NCI-H2081 treated with DMSO at 0.1 percent for 48 hours (cell line): ENCODE measurements around the gene SEBOX.
"Not testable (repeated sequence)": the region's sequence is repeated elsewhere in the genome, so short reads cannot be mapped to it uniquely, and the experiment has no call there.

ENCODE experiments used
- DNase-seq: peaks from one replicate; lab custom pipeline; 2025; lab: John Stamatoyannopoulos, UW

Gene SEBOX

GRCh38 chr17:28340374-28340773 is 24.6 kb downstream of the SEBOX start:
- no peak for DNase-seq

DNA sequence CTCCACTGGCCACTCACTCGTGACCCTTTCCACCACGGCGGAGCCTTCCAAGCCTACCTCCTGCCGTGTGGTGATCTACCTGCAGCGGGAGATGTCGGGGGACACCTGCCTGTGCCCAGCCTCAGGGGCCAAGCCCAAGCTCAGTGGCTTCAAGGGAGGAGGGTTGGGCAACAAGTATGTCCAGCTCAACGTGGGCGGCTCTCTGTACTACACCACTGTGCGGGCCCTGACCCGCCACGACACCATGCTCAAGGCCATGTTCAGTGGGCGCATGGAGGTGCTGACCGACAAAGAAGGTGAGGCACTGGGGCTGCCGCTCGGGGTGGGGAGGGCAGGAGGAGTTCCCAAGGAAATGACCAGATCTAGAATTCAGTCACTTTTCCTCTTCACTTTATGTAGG is 25.6 kb downstream of the SEBOX start:
- DNase-seq = no peak

- DNase-seq = not testable (repeated sequence)
Observed at GRCh38 chr17:28338769-28339212, 26.2 kb downstream of the SEBOX start.

DNA sequence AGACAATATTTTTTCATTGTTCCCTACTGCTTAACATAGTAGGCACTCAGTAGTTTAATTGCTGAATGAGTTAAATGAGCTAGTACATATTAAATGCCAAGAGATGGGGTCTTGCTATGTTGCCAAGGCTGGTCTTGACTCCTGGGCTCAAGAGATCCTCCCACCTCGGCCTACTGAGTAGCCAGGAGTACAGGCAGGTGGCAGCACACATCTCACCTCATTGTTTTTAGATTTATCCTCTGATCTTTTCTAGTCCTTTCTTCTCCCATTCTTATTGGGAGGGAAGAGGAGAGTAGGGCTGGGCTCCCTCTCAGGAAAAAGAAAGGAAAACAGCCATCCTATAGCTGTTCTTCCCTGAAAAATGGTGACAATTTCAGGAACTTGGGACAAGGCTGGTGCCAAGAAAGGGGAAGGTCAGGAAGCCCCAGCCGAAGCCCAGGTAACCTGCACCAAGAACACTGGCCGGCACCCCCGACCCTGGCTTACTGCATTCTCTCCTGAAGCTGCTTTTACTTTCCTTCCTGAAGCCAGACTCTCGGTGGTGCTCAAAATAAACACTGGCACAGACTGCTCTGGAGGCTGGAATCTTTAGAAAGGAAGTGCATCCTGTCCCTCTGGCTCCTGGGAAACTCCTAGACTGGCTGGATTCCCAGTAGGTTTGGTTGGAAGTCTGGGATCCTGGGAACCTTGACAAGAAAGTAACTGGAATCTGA is 26.8 kb downstream of the SEBOX start:
- DNase-seq = no peak

- peak; percentile 5 for DNase-seq
Observed at GRCh38 chr17:28335959-28336871, 28.8 kb downstream of the SEBOX start.

- peak; percentile 89 for DNase-seq
Observed at GRCh38 chr17:28335201-28335958, 29.6 kb downstream of the SEBOX start, which contains the start of the genes IFT20 and TNFAIP1. Gene IFT20, minus strand, starts transcription at chr17:28335472. Its CDS starts 3,487 bp downstream, at chr17:28331985. Gene TNFAIP1, plus strand, starts transcription at chr17:28335761. Its CDS starts 3,761 bp downstream, at chr17:28339522.

GRCh38 chr17:28334666-28335200 is 30.3 kb downstream of the SEBOX start:
- no peak for DNase-seq

- DNase-seq = no peak
Observed at GRCh38 chr17:28334171-28334570, 30.8 kb downstream of the SEBOX start.

- DNase-seq = no peak
Observed at GRCh38 chr17:28333083-28333746, 31.8 kb downstream of the SEBOX start.

DNA sequence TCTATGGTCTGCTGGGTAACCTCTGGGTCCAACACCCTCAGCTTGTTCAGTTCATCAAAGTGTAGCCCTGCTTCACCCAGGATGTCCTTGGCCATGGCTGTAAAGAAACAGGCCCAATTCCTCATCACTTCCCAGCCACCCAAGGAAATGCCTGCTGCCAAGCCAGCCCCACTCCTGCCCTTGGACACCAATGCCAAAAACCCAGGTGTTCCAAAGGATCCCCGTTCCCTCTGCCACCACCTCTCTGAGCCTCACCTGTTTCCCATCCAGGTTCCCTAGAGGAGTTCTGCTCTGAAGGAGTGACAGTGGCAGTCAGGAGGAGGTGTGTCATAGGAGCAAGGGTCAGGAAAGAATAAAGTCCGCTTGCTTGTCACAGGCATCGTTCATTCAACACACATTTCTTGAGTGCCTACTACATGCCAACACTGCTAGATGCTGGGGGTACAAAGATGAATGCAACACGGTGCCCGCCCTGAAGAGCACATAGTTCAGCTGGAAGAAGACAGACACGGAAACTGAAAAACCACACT is 33.0 kb downstream of the SEBOX start:
- DNase-seq = no peak

- no peak for DNase-seq
Observed at GRCh38 chr17:28330671-28331070, 34.3 kb downstream of the SEBOX start.

GRCh38 chr17:28328325-28328724 is 36.7 kb downstream of the SEBOX start:
- no peak for DNase-seq

DNA sequence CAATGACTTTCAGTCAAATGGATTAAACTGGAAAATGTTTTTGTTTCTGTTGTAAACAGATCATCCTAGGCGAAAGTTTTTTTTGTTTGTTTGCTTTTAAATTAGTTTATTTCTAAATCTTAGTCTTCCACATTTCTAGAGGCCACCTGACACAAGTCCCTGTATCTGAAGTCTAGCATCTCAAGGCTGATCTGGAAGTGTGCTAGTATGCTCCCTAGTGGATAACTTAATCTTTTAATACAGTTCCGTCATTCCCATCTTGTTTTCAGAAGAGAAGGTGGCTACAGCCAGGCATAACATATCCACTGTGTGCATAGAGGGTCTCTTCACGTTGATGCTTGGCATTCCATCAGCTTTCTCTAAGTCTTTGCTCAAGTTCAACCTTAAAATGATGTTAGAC is 37.3 kb downstream of the SEBOX start:
- no peak for DNase-seq

DNA sequence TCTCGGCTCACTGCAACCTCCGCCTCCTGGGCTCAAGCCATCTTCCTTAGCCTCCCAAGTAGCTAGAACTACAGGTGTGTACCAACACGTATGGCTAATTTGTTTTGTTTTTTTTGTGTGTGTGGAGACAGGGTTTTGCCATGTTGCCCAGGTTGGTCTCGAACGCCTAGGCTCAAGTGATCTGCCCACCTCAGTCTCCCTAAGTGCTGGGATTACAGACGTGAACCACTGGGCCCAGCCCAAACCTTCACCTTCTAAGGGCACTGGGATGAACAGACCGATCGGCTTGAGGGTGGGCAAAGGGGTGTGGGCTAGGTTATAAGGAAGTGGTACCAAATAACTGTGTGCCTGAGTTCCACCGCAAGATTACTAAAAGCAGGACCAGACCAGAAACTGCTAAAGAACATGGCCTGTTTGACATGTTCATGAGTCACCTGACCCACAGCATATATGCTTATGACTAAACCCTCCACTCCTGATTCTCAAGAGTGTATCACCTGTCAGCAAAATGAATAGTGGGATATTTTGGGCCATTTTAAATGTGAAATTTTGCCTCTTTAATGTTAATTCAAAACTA is 37.9 kb downstream of the SEBOX start:
- DNase-seq = no peak

DNA sequence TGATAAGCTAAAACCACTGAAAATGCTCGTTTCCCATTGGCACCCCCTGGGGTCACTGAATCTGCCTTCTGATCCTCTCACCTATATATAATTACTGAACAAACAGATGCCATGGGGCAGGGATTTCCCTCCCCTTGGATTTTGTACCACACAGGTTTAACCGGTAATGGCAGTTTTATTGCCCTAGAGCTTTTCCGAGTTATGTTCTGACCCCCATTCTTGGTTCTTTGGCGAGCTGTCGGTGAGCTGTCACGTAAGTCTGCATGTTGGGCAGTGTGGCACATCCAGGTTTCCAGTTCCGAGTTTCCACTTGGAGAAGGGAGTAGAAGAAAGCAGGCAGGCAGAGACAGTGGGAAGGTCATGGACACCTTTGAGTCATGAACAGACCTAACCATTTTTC is 38.9 kb downstream of the SEBOX start:
- DNase-seq = no peak

DNA sequence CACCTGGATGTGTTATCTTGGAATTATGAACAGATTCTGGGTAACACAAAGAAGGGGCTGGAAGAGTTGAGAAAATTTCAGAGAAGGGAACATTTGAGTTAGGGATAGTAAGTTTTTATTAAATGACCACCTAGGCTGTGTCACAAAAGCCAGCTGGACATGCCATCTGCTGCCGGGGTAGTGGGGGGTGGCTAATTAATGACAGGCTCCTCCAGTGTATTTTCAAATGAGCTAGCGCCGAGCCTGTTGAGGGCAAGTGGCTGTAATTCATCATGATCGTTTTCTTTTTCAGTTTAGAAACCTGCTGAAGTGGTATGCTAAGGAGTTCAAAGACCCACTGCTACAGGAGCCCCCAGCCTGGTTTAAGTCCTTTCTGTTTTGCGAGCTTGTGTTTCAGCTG is 39.8 kb downstream of the SEBOX start:
- DNase-seq = no peak

- no peak for DNase-seq
Observed at GRCh38 chr17:28324781-28325180, 40.2 kb downstream of the SEBOX start.

GRCh38 chr17:28324267-28324745 is 40.7 kb downstream of the SEBOX start:
- no peak for DNase-seq

DNA sequence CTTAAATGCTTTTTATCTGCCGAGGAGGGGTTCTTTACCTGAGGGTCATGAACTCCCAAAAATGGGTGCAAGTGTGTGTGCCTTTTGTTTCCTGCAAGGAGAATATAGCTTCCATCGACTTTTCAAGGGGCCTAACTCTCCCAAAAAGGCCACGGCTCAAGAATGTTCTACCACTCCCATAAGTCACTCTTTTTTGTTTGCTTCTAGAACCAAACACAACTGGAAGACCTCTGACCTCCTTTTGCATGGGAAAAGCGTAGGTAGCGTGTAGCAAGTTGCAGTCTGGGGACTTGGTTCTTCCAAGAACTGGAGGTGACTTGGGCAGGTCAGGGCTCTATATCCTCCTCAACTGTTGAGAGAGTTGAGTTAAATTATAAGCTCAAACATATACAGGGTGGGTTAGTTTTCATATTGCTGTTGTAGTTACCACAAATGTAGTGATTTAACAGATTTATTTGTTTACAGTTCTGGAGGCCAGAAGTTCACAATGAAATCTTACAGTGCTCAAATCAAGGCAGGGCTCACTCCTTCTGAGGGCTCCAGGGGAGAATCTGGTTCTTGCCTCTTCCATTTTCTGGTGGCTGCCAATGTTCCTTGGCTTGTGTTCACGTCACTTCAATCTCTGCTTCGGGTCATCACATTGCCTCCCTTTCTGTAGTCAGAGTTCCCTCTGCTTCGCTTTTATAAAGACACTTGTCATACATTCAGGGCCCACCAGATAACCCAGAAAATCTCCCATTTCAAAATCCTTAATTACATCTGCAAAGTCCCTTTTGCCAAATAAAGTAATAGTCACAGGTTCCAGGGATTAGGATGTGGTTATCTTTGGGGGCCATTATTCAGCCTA is 44.6 kb downstream of the SEBOX start:
- DNase-seq = no peak

DNA sequence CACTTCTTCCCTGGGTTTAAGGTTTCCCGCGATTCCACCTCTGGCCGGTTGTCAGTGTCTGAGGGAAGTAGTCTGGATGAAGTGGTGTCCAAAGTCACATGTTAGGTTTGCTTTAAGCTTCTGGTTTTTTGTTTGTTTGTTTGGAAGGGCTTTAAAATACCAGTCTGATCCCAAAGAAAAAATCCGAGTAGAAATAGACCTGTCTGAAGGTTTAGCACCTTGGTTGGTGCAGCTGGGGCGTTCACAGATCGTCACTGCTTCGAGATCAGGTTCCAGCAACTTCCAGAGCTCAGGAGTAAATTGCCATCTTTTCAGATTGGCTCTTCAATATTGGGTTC is 45.4 kb downstream of the SEBOX start:
- no peak for DNase-seq
